ENCODE data around the gene STRN.

STRN gene

GRCh38 chr2:36824273-36824672 lies 142.1 kb downstream of the STRN start:
- H3K4me3 ChIP-seq (ENCODE audit: low read depth, low read length) = no peak overlapping the region
- no peaks in the 10 kb centered on the region for H3K9me3 ChIP-seq (ENCODE audit: control insufficient read depth, insufficient read depth, low read length)
- no peak overlapping the region for H3K9ac ChIP-seq (ENCODE audit: low read depth, low read length)
- no peaks in the 10 kb centered on the region for H3K27me3 ChIP-seq (ENCODE audit: control insufficient read depth, insufficient read depth, low read length)
- H3K36me3 ChIP-seq (ENCODE audit: control insufficient read depth, insufficient read depth, low read length) = no peaks in the 10 kb centered on the region
- peaks cover 6% of the 10 kb centered on the region for H3K4me1 ChIP-seq (ENCODE audit: control insufficient read depth, insufficient read depth, low read length)

GRCh38 chr2:36823862-36824261 lies 142.5 kb downstream of the STRN start:
- peaks cover 6% of the 10 kb centered on the region for H3K4me1 ChIP-seq (ENCODE audit: control insufficient read depth, insufficient read depth, low read length)
- H3K4me3 ChIP-seq (ENCODE audit: low read depth, low read length) = no peak overlapping the region
- no peaks in the 10 kb centered on the region for H3K9me3 ChIP-seq (ENCODE audit: control insufficient read depth, insufficient read depth, low read length)
- no peaks in the 10 kb centered on the region for H3K27me3 ChIP-seq (ENCODE audit: control insufficient read depth, insufficient read depth, low read length)
- H3K9ac ChIP-seq (ENCODE audit: low read depth, low read length) = no peak overlapping the region
- no peaks in the 10 kb centered on the region for H3K36me3 ChIP-seq (ENCODE audit: control insufficient read depth, insufficient read depth, low read length)

GRCh38 chr2:36820942-36821605 lies 145.3 kb downstream of the STRN start:
- no peak overlapping the region for H3K9ac ChIP-seq (ENCODE audit: low read depth, low read length)
- no peaks in the 10 kb centered on the region for H3K27me3 ChIP-seq (ENCODE audit: control insufficient read depth, insufficient read depth, low read length)
- no peaks in the 10 kb centered on the region for H3K9me3 ChIP-seq (ENCODE audit: control insufficient read depth, insufficient read depth, low read length)
- peaks cover 6% of the 10 kb centered on the region for H3K4me1 ChIP-seq (ENCODE audit: control insufficient read depth, insufficient read depth, low read length)
- H3K36me3 ChIP-seq (ENCODE audit: control insufficient read depth, insufficient read depth, low read length) = no peaks in the 10 kb centered on the region
- H3K4me3 ChIP-seq (ENCODE audit: low read depth, low read length) = no peak overlapping the region

- Histone ChIP-seq H3K9ac (ENCODE audit: low read depth, low read length) (no peak overlapping the region), H3K4me1 (ENCODE audit: control insufficient read depth, insufficient read depth, low read length) (peaks cover 3% of the 10 kb centered on the region), H3K4me3 (ENCODE audit: low read depth, low read length) (no peak overlapping the region), H3K36me3 (ENCODE audit: control insufficient read depth, insufficient read depth, low read length) (no peaks in the 10 kb centered on the region), H3K27me3 (ENCODE audit: control insufficient read depth, insufficient read depth, low read length) (no peaks in the 10 kb centered on the region), H3K9me3 (ENCODE audit: control insufficient read depth, insufficient read depth, low read length) (no peaks in the 10 kb centered on the region)
Observed at GRCh38 chr2:36819095-36819711, 147.1 kb downstream of the STRN start.

- no peaks in the 10 kb centered on the region for H3K27me3 ChIP-seq (ENCODE audit: control insufficient read depth, insufficient read depth, low read length)
- H3K4me1 ChIP-seq (ENCODE audit: control insufficient read depth, insufficient read depth, low read length) = no peaks in the 10 kb centered on the region
- no peak overlapping the region for H3K9ac ChIP-seq (ENCODE audit: low read depth, low read length)
- H3K9me3 ChIP-seq (ENCODE audit: control insufficient read depth, insufficient read depth, low read length) = no peaks in the 10 kb centered on the region
- no peaks in the 10 kb centered on the region for H3K36me3 ChIP-seq (ENCODE audit: control insufficient read depth, insufficient read depth, low read length)
- H3K4me3 ChIP-seq (ENCODE audit: low read depth, low read length) = no peak overlapping the region
Observed at GRCh38 chr2:36818542-36818941, 147.8 kb downstream of the STRN start.

- Histone ChIP-seq H3K9me3 (ENCODE audit: control insufficient read depth, insufficient read depth, low read length) (no peaks in the 10 kb centered on the region), H3K9ac (ENCODE audit: low read depth, low read length) (no peak overlapping the region), H3K27me3 (ENCODE audit: control insufficient read depth, insufficient read depth, low read length) (no peaks in the 10 kb centered on the region), H3K4me3 (ENCODE audit: low read depth, low read length) (no peak overlapping the region), H3K36me3 (ENCODE audit: control insufficient read depth, insufficient read depth, low read length) (no peaks in the 10 kb centered on the region), H3K4me1 (ENCODE audit: control insufficient read depth, insufficient read depth, low read length) (no peaks in the 10 kb centered on the region)
Observed at GRCh38 chr2:36812196-36812595, 154.1 kb downstream of the STRN start.

GRCh38 chr2:36811071-36811470 lies 155.3 kb downstream of the STRN start:
- Histone ChIP-seq H3K9me3 (ENCODE audit: control insufficient read depth, insufficient read depth, low read length) (no peaks in the 10 kb centered on the region), H3K4me1 (ENCODE audit: control insufficient read depth, insufficient read depth, low read length) (no peaks in the 10 kb centered on the region), H3K9ac (ENCODE audit: low read depth, low read length) (no peak overlapping the region), H3K36me3 (ENCODE audit: control insufficient read depth, insufficient read depth, low read length) (no peaks in the 10 kb centered on the region), H3K4me3 (ENCODE audit: low read depth, low read length) (no peak overlapping the region), H3K27me3 (ENCODE audit: control insufficient read depth, insufficient read depth, low read length) (no peaks in the 10 kb centered on the region)

GRCh38 chr2:36809069-36809445 lies 157.3 kb downstream of the STRN start:
- Histone ChIP-seq H3K4me3 (ENCODE audit: low read depth, low read length) (no peak overlapping the region), H3K9ac (ENCODE audit: low read depth, low read length) (no peak overlapping the region), H3K9me3 (ENCODE audit: control insufficient read depth, insufficient read depth, low read length) (no peaks in the 10 kb centered on the region)

GRCh38 chr2:36808386-36809068 lies 157.8 kb downstream of the STRN start:
- no peaks in the 10 kb centered on the region for H3K4me1 ChIP-seq (ENCODE audit: control insufficient read depth, insufficient read depth, low read length)
- no peaks in the 10 kb centered on the region for H3K27me3 ChIP-seq (ENCODE audit: control insufficient read depth, insufficient read depth, low read length)
- no peak overlapping the region for H3K9ac ChIP-seq (ENCODE audit: low read depth, low read length)
- no peaks in the 10 kb centered on the region for H3K36me3 ChIP-seq (ENCODE audit: control insufficient read depth, insufficient read depth, low read length)
- no peaks in the 10 kb centered on the region for H3K9me3 ChIP-seq (ENCODE audit: control insufficient read depth, insufficient read depth, low read length)
- no peak overlapping the region for H3K4me3 ChIP-seq (ENCODE audit: low read depth, low read length)

More at GRCh38 chr2:36809069-36809445, 157.3 kb downstream of the STRN start:
- H3K36me3 ChIP-seq (ENCODE audit: control insufficient read depth, insufficient read depth, low read length) = no peaks in the 10 kb centered on the region
- H3K27me3 ChIP-seq (ENCODE audit: control insufficient read depth, insufficient read depth, low read length) = no peaks in the 10 kb centered on the region
- no peaks in the 10 kb centered on the region for H3K4me1 ChIP-seq (ENCODE audit: control insufficient read depth, insufficient read depth, low read length)

GRCh38 chr2:36807223-36807886 lies 159.0 kb downstream of the STRN start:
- Histone ChIP-seq H3K9ac (ENCODE audit: low read depth, low read length) (no peak overlapping the region), H3K36me3 (ENCODE audit: control insufficient read depth, insufficient read depth, low read length) (no peaks in the 10 kb centered on the region), H3K9me3 (ENCODE audit: control insufficient read depth, insufficient read depth, low read length) (no peaks in the 10 kb centered on the region), H3K4me3 (ENCODE audit: low read depth, low read length) (no peak overlapping the region), H3K27me3 (ENCODE audit: control insufficient read depth, insufficient read depth, low read length) (no peaks in the 10 kb centered on the region), H3K4me1 (ENCODE audit: control insufficient read depth, insufficient read depth, low read length) (no peaks in the 10 kb centered on the region)

GRCh38 chr2:36805635-36806224 lies 160.6 kb downstream of the STRN start:
- H3K9me3 ChIP-seq (ENCODE audit: control insufficient read depth, insufficient read depth, low read length) = no peaks in the 10 kb centered on the region
- H3K27me3 ChIP-seq (ENCODE audit: control insufficient read depth, insufficient read depth, low read length) = no peaks in the 10 kb centered on the region
- no peak overlapping the region for H3K4me3 ChIP-seq (ENCODE audit: low read depth, low read length)
- H3K4me1 ChIP-seq (ENCODE audit: control insufficient read depth, insufficient read depth, low read length) = no peaks in the 10 kb centered on the region
- no peaks in the 10 kb centered on the region for H3K36me3 ChIP-seq (ENCODE audit: control insufficient read depth, insufficient read depth, low read length)
- no peak overlapping the region for H3K9ac ChIP-seq (ENCODE audit: low read depth, low read length)

Data from iPS-15b (cell line).